ENCODE results near the gene MTERF4. TPM values are rescaled to one million over a fixed set of nuclear protein-coding genes. Genes with fewer than 3 reads are reported as not detected.

Gene MTERF4
- total RNA-seq, 1 donor from 2014 or later: 63.5 TPM

DNA sequence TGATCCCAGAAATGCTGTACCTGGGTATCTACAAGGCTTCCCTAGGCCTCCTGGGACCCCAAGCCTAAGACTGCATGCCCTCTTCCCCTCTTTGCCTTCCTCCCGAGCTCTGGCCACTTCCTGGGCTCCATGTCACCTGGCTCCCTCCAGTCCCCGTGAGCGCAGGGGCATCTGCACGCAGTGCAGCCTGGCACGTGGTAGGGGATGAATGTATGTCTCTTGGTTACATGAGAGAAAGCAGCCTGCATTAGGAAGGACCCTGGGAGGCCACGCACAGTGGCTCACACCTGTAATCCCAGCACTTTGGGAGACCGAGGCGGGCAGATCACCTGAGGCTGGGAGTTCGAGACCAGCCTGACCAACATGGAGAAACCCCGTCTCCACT lies 31.3 kb upstream of the MTERF4 start:
- H3K27me3 Mint-ChIP-seq (ENCODE audit: unreplicated experiment): no peaks in the 10 kb centered on the region
- H3K9me3 Mint-ChIP-seq (ENCODE audit: unreplicated experiment): peaks cover 1% of the 10 kb centered on the region
- H3K36me3 Mint-ChIP-seq (ENCODE audit: unreplicated experiment): no peaks in the 10 kb centered on the region
- H3K4me1 Mint-ChIP-seq (ENCODE audit: low read depth, unreplicated experiment): no peaks in the 10 kb centered on the region
- DNase-seq: no peak
- no peak overlapping the region for H3K4me3 Mint-ChIP-seq (ENCODE audit: unreplicated experiment)
- TF ChIP-seq, protein P1, sequence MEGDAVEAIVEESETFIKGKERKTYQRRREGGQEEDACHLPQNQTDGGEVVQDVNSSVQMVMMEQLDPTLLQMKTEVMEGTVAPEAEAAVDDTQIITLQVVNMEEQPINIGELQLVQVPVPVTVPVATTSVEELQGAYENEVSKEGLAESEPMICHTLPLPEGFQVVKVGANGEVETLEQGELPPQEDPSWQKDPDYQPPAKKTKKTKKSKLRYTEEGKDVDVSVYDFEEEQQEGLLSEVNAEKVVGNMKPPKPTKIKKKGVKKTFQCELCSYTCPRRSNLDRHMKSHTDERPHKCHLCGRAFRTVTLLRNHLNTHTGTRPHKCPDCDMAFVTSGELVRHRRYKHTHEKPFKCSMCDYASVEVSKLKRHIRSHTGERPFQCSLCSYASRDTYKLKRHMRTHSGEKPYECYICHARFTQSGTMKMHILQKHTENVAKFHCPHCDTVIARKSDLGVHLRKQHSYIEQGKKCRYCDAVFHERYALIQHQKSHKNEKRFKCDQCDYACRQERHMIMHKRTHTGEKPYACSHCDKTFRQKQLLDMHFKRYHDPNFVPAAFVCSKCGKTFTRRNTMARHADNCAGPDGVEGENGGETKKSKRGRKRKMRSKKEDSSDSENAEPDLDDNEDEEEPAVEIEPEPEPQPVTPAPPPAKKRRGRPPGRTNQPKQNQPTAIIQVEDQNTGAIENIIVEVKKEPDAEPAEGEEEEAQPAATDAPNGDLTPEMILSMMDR (IDR thresholded peaks at IDR 0.05; ENCODE audit: partially characterized antibody, unreplicated experiment): no peak
- no peak overlapping the region for H3K27ac Mint-ChIP-seq (ENCODE audit: unreplicated experiment)

DNA sequence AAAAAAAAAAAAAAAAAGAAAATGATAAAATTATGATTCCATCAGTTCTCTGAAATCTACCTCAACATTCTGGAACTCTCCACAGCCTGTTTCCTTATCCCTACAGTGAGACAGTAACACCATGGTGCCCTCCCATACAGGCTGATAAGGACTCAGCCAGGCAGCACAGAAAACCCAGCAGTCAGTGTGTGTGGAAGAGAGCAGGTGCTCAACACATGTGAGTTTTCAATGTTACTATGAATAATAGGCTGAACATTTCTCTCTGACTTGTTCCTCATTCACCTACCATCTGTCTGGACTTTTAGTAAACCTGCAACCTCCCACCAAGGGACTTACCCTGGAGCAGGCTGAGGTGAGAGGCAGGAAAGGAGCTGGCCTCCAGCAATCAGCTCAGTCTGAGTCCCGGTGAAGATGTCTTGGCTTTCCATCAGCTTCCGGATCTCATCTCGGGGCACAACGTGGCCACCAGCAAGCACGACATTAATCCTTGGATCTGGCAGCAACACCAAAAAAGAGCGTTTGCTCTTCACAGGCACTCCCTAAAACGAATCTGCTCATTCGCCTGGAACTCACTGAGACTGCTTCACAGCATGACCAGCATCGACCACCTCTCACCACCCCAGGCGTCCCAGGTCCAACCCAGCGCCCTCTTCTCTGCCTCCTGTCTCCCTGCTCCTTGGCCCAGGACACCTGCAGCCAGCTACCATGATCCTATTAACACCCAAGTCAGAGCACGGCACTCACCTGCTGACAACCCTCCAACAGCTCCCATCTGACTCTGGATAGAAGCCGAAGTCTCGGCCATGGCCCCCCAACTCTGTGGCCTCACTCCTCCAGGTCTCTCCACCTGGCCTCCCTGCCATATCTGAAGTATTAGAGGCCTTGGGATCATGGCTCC lies 30.7 kb upstream of the MTERF4 start:
- H3K9me3 Mint-ChIP-seq (ENCODE audit: unreplicated experiment): peaks cover 1% of the 10 kb centered on the region
- H3K4me1 Mint-ChIP-seq (ENCODE audit: low read depth, unreplicated experiment): no peaks in the 10 kb centered on the region
- TF ChIP-seq, protein P1 (IDR thresholded peaks at IDR 0.05; ENCODE audit: partially characterized antibody, unreplicated experiment): no peak
- H3K4me3 Mint-ChIP-seq (ENCODE audit: unreplicated experiment): no peak overlapping the region
- H3K36me3 Mint-ChIP-seq (ENCODE audit: unreplicated experiment): no peaks in the 10 kb centered on the region
- H3K27ac Mint-ChIP-seq (ENCODE audit: unreplicated experiment): no peak overlapping the region
- no peak for DNase-seq
- H3K27me3 Mint-ChIP-seq (ENCODE audit: unreplicated experiment): peaks cover 4% of the 10 kb centered on the region

DNA sequence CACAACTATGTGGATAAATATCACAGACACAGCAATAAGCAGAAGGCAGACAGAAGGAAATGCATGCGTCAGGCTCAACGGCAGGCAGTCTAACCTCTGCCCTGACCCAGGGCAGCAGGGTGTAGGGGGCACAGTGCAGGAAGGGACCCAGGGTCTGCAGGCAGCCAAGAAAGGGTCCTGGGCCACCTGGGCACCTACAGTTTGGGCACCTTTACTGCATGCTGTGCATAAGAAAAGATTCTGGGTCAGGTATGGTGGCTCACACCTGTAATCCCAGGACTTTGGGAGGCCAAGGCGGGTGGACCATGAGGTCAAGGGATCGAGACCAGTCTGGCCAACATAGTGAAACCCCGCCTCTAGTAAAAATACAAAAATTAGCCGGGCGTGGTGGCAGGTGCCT lies 29.4 kb upstream of the MTERF4 start:
- Mint-ChIP-seq H3K4me1 (ENCODE audit: low read depth, unreplicated experiment) (no peaks in the 10 kb centered on the region), H3K4me3 (ENCODE audit: unreplicated experiment) (no peak overlapping the region), H3K27me3 (ENCODE audit: unreplicated experiment) (peaks cover 4% of the 10 kb centered on the region), H3K27ac (ENCODE audit: unreplicated experiment) (no peak overlapping the region), H3K9me3 (ENCODE audit: unreplicated experiment) (peaks cover 1% of the 10 kb centered on the region), H3K36me3 (ENCODE audit: unreplicated experiment) (no peaks in the 10 kb centered on the region)
- no peak for DNase-seq
- TF ChIP-seq, protein P1 (IDR thresholded peaks at IDR 0.05; ENCODE audit: partially characterized antibody, unreplicated experiment): no peak

DNA sequence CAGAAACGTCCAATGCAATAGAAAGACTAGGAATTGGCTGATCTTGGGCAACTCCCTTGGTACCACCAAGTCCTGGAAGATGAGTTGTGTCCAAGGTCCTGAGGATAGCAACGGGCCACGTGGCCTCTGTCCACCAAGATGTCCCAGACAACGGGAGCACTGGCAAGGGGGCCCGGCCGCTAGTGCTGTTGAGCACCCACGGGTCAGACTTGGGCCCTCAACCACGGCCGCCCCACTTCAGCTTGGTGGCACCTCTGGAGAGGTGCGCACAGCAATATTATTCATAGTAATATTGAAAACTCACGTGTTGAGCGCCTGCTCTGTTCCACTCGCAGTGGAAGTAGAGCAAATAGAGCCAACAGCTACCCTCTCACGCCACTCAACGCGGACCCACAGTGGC lies 28.2 kb upstream of the MTERF4 start:
- DNase-seq: no peak
- H3K4me3 Mint-ChIP-seq (ENCODE audit: unreplicated experiment): no peak overlapping the region
- TF ChIP-seq, protein P1 (IDR thresholded peaks at IDR 0.05; ENCODE audit: partially characterized antibody, unreplicated experiment): no peak
- H3K36me3 Mint-ChIP-seq (ENCODE audit: unreplicated experiment): no peaks in the 10 kb centered on the region
- H3K9me3 Mint-ChIP-seq (ENCODE audit: unreplicated experiment): peaks cover 1% of the 10 kb centered on the region
- no peaks in the 10 kb centered on the region for H3K4me1 Mint-ChIP-seq (ENCODE audit: low read depth, unreplicated experiment)
- peaks cover 4% of the 10 kb centered on the region for H3K27me3 Mint-ChIP-seq (ENCODE audit: unreplicated experiment)
- no peak overlapping the region for H3K27ac Mint-ChIP-seq (ENCODE audit: unreplicated experiment)
